Activated naive CD8-positive, alpha-beta T cell treated with anti-CD3 and anti-CD28 coated beads, Interleukin-2, amount 50 U/mL, for 16 hours (primary cell): ENCODE results near the gene PLD1.
"Not testable (repeated sequence)": the region's sequence is repeated elsewhere in the genome, so short reads cannot be mapped to it uniquely, and the experiment has no call there.

Experiments used
- DNase-seq: peaks from one replicate; pipeline ENCODE4 v3.0.0-alpha.2; 2020; ENCODE audit warnings: low read depth, low spot score

The PLD1 gene

GRCh38 chr3:171700653-171701052 is 109.6 kb downstream of the PLD1 start:
- no peak for DNase-seq

GRCh38 chr3:171700157-171700556 is 110.1 kb downstream of the PLD1 start:
- no peak for DNase-seq

GRCh38 chr3:171699601-171700000 is 110.7 kb downstream of the PLD1 start:
- no peak for DNase-seq

- DNase-seq = no peak
Measured at GRCh38 chr3:171696805-171697204, 113.5 kb downstream of the PLD1 start.

- no peak for DNase-seq
Measured at GRCh38 chr3:171695426-171695825, 114.9 kb downstream of the PLD1 start.

- no peak for DNase-seq
Measured at GRCh38 chr3:171694888-171695287, 115.4 kb downstream of the PLD1 start.

GRCh38 chr3:171692551-171692950 is 117.7 kb downstream of the PLD1 start:
- not testable (repeated sequence) for DNase-seq

GRCh38 chr3:171691485-171691884 is 118.8 kb downstream of the PLD1 start:
- DNase-seq = no peak

- no peak for DNase-seq
Measured at GRCh38 chr3:171690281-171690680, 120.0 kb downstream of the PLD1 start.

- DNase-seq = no peak
Measured at GRCh38 chr3:171688593-171688992, 121.7 kb downstream of the PLD1 start.

- DNase-seq = no peak
Measured at GRCh38 chr3:171688002-171688401, 122.3 kb downstream of the PLD1 start.

GRCh38 chr3:171687581-171687980 is 122.7 kb downstream of the PLD1 start:
- DNase-seq = no peak

GRCh38 chr3:171687064-171687463 is 123.2 kb downstream of the PLD1 start:
- DNase-seq = no peak

GRCh38 chr3:171685116-171685895 is 125.0 kb downstream of the PLD1 start:
- no peak for DNase-seq

GRCh38 chr3:171684221-171684620 is 126.1 kb downstream of the PLD1 start:
- no peak for DNase-seq

- no peak for DNase-seq
Measured at GRCh38 chr3:171682743-171683142, 127.5 kb downstream of the PLD1 start.

- no peak for DNase-seq
Measured at GRCh38 chr3:171680726-171681411, 129.4 kb downstream of the PLD1 start.

- DNase-seq = no peak
Measured at GRCh38 chr3:171678971-171679492, 131.3 kb downstream of the PLD1 start.

- DNase-seq = no peak
Measured at GRCh38 chr3:171677706-171678105, 132.6 kb downstream of the PLD1 start.

GRCh38 chr3:171676601-171677175 is 133.6 kb downstream of the PLD1 start:
- no peak for DNase-seq

- DNase-seq = no peak
Measured at GRCh38 chr3:171673951-171674350, 136.3 kb downstream of the PLD1 start.

- no peak for DNase-seq
Measured at GRCh38 chr3:171672538-171672937, 137.7 kb downstream of the PLD1 start.

- no peak for DNase-seq
Measured at GRCh38 chr3:171672124-171672523, 138.2 kb downstream of the PLD1 start.
